Tibial nerve (tissue), 3 donors: Measurements from ENCODE around the gene UBL4A.

ENCODE experiments used
- POLR2A ChIP-seq, 2 donors: fragments of 450-650 bp; IDR thresholded peaks; one replicate each; pipeline ENCODE4 v1.6.1; 2017; ENCODE audit warnings: antibody characterized with exemption in 2 of 2, mild to moderate bottlenecking in 2 of 2, moderate library complexity in 2 of 2
- TF ChIP-seq, protein P1 (sequence below), 5 experiments: fragments of 200-600 bp in 3 of 5; fragments of 450-650 bp in 2 of 5; sonication (generic) in 3 of 5; IDR thresholded peaks; one replicate each; pipeline ENCODE4 v1.5.1; 2016 to 2019; ENCODE audit warnings: antibody characterized with exemption in 5 of 5, mild to moderate bottlenecking in 3 of 5, moderate library complexity in 2 of 5

- TF ChIP-seq, protein P1, sequence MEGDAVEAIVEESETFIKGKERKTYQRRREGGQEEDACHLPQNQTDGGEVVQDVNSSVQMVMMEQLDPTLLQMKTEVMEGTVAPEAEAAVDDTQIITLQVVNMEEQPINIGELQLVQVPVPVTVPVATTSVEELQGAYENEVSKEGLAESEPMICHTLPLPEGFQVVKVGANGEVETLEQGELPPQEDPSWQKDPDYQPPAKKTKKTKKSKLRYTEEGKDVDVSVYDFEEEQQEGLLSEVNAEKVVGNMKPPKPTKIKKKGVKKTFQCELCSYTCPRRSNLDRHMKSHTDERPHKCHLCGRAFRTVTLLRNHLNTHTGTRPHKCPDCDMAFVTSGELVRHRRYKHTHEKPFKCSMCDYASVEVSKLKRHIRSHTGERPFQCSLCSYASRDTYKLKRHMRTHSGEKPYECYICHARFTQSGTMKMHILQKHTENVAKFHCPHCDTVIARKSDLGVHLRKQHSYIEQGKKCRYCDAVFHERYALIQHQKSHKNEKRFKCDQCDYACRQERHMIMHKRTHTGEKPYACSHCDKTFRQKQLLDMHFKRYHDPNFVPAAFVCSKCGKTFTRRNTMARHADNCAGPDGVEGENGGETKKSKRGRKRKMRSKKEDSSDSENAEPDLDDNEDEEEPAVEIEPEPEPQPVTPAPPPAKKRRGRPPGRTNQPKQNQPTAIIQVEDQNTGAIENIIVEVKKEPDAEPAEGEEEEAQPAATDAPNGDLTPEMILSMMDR (IDR thresholded peaks at IDR 0.05) = no peak
- no peak for TF ChIP-seq POLR2A (IDR thresholded peaks at IDR 0.05)
Observed at GRCh38 chrX:154444755-154445246, 41.6 kb downstream of the UBL4A start.
